HG02798 (cell line): Measurements from ENCODE around the gene AGBL4.

ENCODE experiments used
- ATAC-seq: cut with Tn5 transposase; IDR thresholded peaks from one replicate; pipeline ENCODE4 v1.9.1; 2021; ENCODE audit warnings: mild to moderate bottlenecking; ENCODE audit not compliant: unreplicated experiment, poor library complexity

AGBL4 gene

DNA sequence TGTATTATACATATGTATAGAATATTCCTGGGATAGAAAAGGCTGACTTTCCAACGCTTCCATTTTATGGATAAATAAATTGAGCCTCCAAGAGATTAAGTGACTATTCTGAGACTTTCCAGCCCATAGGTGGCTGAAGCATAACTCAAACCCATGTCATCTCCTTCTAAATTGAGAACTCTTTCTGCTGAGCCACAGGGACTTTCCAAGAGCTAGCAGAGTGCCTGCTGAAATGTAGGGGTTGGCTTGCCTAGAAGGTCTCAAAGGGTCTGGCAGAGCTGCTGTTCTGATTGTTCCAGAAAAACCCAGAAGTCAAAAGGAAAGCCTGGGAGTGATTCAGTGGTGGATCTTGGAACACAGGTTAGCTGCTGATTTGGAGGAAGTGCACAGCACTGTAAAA lies 1100.6 kb downstream of the AGBL4 start:
- ATAC-seq: no peak

DNA sequence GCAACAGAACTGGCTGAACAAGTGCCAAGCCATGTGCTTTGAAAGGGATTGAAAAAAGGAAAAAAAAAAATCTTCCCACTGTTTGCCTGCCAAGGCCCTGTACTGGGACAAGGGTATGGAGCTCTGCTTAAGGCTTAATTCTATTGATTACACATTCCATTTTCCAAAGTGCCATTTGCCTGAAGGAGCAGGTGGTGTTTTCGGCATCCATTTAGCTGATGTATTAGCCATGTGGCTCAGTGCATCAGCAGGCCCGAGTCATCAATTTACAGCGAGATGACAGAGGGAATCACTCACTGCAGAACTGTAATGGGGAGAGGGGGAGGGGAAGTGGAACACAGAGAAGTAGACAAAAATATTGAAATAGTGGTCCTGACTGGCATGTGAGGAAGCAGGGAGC lies 1102.9 kb downstream of the AGBL4 start:
- ATAC-seq: no peak

DNA sequence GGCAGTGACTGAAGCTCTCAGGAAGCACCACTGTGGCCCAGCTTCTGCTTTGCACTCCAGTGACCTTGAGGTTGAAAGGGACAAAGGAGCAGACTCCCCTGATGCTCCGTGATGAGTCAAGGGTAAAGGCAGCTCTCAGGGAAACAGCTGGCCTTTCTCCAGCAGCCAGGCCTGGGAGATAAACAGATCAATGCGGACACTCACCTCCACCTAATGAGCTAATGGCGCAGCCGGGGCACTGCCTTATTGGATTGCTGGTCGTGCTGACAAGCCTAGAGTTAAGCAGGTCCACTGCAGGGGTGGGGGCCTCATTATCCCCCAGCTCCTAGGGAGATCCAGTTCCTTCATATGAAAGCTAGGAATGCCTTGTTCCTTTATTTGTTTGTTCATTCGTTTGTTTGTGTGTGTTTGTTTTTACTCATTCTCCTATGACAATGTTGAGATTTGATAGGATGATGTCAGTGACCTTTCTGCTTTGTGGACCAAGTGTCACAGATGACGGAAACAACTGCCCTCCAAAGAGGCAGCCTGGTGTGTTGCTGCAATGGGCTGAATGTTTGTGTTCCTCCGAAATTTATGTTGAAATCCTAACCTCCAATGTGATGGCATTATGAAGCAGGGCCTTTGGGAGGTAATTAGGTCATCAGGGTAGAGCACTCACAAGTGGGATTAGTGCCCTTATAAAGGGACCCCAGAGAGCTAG lies 1105.7 kb downstream of the AGBL4 start:
- no peak for ATAC-seq

DNA sequence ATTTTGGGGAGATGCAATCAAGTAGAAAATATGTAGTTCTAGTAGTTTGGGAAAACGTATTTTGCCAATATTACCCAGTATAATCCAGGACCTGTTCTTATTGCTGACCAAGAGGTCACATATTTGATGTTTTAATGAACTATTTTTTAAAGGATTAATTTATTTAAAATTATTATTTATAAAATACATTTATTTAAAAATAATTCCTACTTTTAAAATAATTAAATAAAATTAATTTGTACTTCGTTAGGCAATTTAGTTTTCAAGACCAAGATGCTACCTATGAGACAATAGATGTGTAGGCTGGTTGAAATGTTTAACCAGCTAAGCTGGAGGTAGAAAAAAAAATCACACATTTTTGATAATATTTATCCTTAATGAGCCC lies 1106.7 kb downstream of the AGBL4 start:
- ATAC-seq: no peak

DNA sequence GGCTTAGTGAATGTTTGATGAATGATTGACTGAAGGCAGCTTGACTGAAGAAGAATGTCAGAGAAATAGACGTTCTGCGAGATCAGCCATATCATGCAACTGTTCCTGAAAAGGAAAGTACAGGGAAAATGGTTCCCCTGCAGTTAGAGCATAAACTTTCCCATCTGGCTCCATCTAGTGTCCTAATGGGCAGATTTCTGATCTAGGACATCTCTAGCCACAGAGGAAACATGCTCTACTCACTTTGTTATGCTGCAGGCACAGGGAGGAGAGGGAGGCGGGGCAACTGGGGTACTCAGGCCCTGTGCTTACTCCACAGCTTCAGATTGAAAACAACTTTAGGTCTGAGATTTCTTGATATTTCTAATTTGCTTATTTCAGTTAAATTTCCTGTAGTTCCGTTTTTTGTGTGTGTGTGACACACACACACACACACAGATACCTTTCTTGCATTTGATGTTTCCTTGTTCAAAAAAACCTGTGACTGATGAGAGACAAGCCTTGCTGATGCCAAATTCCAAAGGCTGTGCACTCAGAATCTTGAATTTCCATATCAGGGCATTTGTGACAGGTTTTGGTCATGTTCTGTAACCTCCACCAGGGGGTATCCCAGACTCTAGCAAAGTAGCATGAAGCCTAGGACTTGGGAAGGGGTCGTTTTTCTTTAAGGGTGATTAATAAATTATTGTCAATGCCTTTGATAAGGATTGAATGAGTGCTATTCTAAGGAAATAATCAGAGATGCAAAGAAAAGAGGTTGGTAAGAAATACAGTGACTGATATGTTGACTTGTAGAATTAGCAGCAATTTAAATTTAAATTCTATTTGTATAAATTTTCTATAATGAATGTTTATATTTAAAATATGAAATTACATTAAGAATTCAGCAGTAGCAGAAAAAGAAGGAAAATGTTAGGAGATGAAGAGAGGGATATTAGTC lies 1107.4 kb downstream of the AGBL4 start:
- no peak for ATAC-seq

DNA sequence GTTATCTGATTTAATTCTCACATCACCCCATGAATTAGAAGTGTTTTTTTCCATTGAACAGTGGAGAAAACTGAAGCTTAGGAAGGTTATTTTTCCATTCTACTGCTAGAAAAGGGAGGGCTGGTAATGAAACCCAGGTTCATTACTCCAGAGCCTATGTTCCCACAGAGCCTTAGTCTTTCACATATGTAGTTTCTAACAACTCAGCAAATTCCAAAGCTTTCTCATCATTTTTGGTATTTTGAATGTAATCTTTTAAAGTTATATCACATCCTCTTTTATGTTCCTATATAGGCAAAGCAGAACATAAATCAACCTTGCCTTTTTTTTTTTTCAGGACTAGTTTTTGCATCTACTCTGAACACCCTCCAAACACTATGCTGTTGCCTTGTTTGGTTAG lies 1115.1 kb downstream of the AGBL4 start:
- no peak for ATAC-seq

DNA sequence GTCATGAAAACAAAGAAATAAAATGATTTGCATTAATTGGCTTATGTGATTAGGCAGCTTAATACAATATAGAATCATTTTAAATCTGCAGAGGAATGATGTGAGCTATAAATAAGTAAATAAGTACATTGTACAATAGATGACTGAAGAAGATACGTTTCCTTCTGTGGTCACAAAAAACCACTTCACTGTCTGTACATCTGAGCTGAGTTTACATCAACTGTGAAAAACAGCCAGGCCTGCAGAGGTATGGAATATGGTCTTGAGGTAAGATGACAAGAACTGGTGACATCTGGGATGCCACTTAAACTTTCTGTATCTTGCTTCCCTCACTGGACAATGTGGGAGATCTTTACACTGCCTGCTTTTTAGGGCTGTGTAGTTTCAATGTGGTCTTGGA lies 1117.0 kb downstream of the AGBL4 start:
- no peak for ATAC-seq

DNA sequence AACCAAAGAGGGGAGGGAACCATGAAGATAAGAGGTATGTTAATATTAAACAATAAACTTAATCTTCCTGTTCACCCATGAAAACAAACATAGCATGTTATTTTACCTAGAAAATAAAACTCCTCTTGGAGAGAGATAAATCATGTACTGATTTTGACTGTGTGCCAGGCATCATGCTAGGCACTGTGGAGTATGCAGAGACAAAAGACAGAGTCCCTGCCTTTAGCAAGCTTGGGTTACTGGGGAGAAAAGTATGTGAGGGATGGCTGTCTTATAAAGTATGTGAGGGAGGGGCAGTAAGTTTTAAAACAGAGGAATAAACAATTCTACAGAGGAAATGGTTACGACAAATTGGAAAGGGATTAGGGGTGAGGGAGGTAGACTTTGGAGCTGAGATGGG lies 1117.6 kb downstream of the AGBL4 start:
- ATAC-seq: no peak

DNA sequence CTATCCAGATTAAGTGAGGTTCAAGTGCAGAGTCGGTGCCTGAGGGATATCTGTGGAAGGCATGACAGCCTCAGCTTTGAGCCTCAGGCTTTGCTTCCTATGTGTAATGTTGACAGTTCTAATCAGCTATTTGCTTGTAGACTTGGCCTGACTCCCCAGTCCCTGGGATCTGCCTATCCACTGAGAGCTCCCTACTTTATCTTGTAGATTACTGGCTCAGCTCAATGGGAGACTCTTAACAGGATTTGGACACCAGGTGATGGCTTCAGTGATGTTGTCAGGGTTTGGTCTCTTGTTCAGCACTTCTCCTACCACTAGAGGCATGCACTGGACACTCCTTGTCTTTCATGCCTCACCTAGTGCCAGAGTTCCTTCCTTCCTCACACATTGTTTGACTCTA lies 1120.5 kb downstream of the AGBL4 start:
- ATAC-seq: no peak

DNA sequence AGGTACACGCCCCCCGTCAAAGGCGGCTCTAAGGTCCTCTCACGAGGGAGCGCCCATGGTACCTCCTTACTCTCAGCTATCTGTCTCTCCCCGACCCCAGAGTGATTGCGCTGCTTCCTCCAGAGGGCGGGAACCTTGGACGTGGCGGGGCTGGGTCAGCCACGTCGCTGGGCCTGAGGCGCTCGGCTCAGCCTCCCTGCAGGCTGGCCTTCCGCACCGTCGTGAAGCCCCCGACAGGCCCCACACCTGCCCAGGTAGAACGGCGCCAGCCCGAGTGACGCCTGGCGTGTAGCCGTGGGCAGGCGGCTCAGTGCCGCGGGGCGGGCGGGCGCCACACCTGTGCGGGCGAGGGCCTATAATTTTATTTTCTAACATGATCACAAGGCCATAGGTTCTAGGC lies 1124.9 kb downstream of the AGBL4 start:
- no peak for ATAC-seq

DNA sequence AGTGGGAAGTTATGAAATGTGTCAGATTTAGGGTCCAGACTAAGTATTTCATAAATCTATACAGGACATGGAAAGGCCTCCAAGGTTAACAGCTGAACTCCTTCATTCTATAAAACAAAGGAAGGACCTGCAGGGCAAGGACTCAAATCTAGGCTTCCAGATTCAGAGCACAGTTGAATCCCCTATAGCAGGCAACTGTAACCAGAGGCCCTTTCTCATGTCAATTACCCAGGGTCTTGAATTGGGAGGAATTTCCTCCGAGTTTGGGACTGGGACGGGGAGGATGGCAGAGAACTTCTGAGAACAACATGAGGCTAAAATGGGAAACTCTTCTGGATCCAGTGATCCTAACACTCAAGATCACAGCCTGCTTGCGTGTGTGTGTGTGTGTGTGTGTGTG lies 1134.1 kb downstream of the AGBL4 start:
- ATAC-seq: no peak

DNA sequence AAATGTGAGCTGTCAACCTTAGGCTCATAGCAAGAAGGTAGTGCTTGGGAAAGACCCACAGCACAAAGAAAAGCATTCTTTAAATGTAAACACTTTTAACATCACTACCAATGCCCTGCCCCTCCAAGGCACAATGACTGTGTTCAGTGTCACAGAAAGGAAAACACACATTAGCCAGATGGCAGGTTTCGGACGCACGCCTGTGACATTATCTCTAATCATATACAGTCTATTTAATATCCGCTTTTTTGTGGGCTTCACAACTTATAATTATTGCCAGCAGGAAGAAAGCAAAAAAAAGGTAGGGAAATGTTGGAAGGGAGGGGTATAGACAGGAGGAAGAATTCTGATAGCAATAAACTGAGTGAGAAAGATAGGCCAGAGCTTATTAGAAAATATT lies 1134.7 kb downstream of the AGBL4 start:
- no peak for ATAC-seq

DNA sequence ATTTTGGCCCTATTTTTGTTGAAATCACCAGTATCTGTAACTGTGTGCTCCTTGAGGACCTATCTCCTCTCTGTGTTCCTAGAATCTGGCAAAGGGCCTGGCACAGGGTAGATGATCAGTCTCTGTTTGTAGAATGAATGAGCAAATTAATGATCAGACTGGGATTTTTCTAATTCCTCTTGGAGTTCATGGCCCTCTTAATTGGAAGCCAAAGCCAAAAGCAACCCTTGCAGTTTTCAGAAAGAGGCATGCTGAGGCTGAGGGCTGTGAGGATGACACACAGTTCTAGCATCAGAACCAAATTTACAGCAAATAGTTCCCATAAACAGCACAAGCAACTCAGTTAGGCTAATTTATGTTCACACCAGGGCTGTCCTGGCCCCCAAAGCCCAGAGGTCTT lies 1136.0 kb downstream of the AGBL4 start:
- ATAC-seq: no peak

DNA sequence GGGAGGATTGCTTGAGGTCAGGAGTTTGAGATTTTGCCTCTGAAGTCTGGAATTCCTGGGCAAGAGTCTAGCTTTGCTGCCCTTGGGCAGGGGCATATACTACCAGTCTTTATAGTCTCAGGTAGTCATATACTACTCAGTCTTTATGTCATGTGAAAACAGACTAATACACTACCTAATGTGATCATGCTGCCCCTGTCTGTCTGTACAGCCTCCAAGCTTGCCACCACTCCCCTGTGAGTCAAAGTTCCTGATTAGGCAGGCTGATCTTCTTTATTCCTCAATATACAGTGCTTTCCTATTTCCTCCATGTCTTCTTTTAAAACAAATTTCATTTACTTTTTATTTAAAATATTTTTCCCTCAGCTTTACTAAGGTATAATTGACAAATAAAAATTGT lies 1141.7 kb downstream of the AGBL4 start:
- no peak for ATAC-seq

DNA sequence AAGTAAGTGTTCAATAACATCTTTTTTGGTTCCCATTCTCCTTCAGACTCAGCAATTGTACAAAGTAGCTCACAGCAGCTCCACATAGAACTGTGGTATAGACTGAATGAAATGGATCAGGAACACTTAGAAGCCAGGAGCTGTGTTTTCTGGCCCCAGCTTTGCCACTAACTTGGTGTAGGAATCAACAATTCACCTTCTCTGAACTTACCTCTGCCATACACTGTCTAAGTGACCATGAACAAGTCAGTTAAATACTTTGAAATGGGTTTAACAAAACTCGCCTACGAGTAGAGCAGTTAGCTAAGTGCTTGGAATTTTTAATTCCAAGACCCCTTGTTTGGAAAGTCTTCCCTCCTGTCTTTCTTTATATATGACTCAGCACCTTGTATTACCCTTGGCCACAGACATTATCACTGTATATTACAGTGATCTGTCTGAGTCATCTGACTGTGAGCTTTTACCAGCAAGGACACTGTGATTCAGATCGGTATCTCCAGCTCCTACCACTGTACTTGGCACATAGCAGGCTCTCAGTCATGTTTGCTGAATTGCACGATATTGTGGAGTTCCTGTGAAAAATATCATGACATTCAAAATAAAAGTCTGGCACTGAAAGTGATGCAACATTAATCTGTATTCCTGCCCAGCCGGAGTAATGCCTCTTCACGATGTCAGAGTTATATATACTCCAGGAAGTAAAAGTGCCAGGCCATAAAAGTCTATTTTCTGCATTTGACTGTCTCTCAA lies 1145.4 kb downstream of the AGBL4 start:
- no peak for ATAC-seq

DNA sequence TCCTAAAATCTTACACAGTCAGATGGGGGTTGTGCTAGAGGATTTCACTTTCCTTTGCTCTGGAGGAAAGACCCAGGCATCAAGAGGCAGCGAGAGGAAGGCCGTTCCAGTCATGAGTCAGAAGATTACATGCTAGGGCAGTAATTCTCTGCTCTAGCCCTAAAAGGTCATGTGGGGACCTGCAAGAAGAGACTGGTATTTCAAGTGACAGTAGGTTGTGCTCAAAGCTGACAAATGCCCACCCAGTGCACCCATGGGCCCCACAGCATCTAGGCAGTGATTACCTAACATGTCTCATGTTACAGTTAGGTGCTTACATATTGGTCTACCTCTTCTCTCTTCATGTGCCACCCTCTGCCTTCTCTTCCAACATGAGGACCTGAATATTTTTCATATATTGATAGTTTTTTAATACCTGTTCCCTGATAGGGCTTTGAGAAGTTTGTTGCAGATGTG lies 1147.4 kb downstream of the AGBL4 start:
- ATAC-seq: no peak

DNA sequence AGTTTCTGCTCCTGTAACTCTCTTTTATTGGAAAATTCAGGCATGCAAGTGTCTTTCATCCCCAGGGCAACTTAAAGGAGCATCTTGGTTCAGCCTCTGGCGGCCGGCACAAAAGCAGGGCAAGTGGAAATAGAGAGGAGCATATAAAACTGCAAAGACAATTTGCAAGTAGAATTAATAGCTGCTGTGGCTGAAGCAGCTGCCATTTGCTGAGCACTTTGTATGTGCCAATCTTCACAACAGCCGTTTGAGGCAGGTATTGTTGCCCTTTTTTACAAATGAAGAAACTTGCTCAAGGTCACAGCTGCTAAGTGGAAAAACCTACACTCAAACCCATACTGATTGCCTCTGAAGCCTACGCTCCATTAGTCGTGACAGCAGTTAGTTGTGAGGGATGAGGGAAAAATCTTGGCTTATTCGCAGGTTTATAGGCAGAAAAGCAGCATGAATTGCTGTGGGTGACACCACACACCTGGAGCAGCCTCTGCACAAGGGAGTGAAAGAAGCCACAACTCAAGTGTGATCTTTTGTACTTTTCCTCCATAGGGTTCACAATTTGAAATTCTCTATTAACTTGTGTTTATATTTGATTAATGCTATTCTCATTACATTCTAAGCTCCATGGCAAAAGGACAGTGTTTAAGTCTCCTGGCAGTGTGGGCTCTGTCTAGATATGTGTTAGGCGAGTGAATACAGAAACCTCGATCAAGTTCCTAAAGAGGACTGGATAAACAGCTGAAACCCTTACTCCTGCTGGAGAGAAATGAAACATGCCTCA lies 1148.0 kb downstream of the AGBL4 start:
- ATAC-seq: no peak

DNA sequence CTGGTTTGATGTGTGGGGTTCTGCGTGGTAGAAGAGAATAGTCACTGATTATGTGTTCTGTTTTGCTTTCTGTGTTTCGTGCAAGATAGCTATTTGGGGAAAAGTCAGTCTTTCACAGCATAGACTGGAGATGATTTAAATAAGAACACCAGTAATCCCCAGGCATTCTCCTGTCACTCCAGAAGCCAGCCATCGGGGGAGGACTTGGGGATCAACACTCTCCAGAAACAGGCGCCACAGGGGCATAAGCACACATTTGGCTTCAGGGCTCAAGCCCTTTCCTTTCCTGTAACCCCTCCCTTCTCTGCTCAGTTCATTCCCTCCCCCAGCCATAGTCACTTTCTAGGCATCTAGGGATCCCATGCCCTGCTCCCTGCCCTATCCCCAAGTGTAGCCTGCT lies 1149.8 kb downstream of the AGBL4 start:
- no peak for ATAC-seq

DNA sequence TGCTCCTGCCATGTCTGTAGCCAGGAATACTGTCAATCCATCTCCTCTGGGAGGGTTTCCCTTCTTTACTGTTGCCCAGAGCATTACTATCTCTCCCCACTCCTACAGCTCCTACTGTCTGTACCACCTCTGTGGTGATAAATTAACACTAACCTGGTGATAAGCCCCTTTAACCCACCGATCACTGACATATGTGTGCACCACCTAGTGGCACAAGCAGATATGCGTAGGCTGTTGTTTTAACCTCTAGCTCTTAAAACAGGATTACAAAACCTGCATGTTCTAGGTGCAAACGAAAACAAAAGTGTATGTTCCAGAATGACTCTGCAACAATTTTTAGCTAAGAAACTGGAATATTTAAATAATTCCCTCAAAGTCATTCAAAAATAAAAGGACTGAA lies 1153.2 kb downstream of the AGBL4 start:
- no peak for ATAC-seq
